ENCODE data around the gene IL4.

DNA sequence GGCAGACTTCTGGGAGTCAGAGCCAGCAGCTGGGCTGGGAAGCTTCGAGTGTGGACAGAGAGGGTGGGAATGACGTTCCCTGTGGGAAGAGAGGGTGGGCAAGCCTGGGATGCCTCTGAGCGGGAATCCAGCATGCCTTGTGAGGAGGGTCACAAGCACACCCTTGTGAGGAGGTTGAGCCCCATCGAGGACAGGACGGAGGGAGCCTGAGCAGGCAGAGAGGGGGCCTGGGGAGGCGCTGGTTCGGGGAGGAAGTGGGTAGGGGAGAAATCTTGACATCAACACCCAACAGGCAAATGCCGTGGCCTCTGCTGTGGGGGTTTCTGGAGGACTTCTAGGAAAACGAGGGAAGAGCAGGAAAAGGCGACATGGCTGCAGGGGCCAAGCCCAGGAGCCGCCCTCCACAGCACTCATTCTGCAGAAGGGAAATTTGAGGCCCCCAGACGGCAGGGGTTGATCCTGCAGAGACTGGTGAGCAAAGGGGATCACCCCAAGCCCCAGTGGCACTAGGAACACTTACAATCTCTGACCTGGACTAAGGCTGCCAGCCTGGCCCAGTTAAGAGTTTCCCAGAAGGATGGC, 16.9 kb upstream of the IL4 start:
- TF ChIP-seq EZH2 (IDR thresholded peaks at IDR 0.05; ENCODE audit: low read depth): no peak
- TF ChIP-seq, protein P1, sequence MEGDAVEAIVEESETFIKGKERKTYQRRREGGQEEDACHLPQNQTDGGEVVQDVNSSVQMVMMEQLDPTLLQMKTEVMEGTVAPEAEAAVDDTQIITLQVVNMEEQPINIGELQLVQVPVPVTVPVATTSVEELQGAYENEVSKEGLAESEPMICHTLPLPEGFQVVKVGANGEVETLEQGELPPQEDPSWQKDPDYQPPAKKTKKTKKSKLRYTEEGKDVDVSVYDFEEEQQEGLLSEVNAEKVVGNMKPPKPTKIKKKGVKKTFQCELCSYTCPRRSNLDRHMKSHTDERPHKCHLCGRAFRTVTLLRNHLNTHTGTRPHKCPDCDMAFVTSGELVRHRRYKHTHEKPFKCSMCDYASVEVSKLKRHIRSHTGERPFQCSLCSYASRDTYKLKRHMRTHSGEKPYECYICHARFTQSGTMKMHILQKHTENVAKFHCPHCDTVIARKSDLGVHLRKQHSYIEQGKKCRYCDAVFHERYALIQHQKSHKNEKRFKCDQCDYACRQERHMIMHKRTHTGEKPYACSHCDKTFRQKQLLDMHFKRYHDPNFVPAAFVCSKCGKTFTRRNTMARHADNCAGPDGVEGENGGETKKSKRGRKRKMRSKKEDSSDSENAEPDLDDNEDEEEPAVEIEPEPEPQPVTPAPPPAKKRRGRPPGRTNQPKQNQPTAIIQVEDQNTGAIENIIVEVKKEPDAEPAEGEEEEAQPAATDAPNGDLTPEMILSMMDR (conservative IDR thresholded peaks at IDR 0.05): no peak

Measured in PC-9 (cell line).